ENCODE measurements around the gene SQSTM1. TPM values are rescaled to one million over a fixed set of nuclear protein-coding genes. Genes with fewer than 3 reads are reported as not detected.

The SQSTM1 gene
- total RNA-seq, 2 donors from 2014 or later = 375 to 469 TPM

DNA sequence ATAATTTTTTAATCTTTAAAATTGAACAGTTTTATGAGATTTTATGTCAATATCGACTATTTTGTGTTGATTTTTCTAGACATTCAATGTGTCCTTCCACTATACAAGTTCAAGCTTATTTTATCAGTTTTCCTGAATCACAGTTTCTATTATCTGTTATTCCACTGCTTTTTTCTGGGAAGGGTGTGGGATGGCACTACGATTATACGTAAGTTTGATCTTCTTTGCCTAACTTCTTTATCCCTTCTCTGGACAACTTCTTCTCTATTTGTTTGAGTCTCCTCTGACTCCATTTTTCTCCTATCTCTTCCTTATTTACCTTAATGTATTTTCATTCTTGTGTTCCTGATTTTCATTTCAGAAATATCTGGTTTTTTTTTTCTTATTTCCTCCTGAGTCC lies 62.5 kb downstream of the SQSTM1 start:
- H3K9me3 ChIP-seq = peaks cover 15% of the 10 kb centered on the region
- ATAC-seq (ENCODE audit: insufficient number of reproducible peaks, low FRiP score, low read depth) (no peak), DNase-seq (ENCODE audit: low spot score) (no peak)
- peaks cover 46% of the 10 kb centered on the region for H3K36me3 ChIP-seq
- no peak overlapping the region for H3K4me3 ChIP-seq
- H3K27ac ChIP-seq = no peak overlapping the region
- TF ChIP-seq, protein P1, sequence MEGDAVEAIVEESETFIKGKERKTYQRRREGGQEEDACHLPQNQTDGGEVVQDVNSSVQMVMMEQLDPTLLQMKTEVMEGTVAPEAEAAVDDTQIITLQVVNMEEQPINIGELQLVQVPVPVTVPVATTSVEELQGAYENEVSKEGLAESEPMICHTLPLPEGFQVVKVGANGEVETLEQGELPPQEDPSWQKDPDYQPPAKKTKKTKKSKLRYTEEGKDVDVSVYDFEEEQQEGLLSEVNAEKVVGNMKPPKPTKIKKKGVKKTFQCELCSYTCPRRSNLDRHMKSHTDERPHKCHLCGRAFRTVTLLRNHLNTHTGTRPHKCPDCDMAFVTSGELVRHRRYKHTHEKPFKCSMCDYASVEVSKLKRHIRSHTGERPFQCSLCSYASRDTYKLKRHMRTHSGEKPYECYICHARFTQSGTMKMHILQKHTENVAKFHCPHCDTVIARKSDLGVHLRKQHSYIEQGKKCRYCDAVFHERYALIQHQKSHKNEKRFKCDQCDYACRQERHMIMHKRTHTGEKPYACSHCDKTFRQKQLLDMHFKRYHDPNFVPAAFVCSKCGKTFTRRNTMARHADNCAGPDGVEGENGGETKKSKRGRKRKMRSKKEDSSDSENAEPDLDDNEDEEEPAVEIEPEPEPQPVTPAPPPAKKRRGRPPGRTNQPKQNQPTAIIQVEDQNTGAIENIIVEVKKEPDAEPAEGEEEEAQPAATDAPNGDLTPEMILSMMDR (IDR thresholded peaks at IDR 0.05) = no peak
- H3K27me3 ChIP-seq (replicated peaks; ENCODE audit: insufficient read depth) = no peaks in the 10 kb centered on the region
- no peaks in the 10 kb centered on the region for H3K4me1 ChIP-seq (ENCODE audit: control insufficient read depth in 1 of 2, low read depth in 2 of 2)

DNA sequence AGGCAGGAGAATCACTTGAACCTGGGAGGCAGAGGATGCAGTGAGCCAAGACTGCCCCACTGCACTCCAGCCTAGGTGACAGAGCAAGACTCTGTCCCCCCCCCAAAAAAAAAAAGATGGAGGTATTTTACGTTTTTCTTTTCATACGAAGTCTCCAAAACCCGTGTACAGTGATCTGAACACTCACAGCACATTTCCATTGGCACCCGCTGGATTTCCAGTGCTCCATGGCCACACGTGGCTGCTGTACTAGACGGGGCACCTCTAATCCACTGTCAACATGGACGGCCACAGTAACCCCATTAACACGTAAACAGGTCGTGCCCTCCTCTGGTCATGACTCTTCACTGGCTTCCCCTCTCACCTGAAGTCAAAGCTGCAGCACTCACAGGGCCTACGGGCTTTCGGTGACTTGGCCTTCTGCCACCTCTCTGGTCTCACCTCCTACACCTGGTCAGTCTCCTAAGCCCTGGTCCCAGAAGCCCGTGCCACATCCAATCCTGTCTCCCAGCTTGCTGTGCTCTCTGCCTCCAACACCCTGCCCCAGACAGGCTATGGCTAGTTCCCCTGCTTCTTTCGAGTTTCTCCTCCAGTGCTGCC lies 64.9 kb downstream of the SQSTM1 start:
- DNase-seq (ENCODE audit: low spot score) (no peak), ATAC-seq (ENCODE audit: insufficient number of reproducible peaks, low FRiP score, low read depth) (no peak)
- Histone ChIP-seq H3K9me3 (peaks cover 15% of the 10 kb centered on the region), H3K27me3 (replicated peaks; ENCODE audit: insufficient read depth) (no peaks in the 10 kb centered on the region), H3K27ac (no peak overlapping the region), H3K4me1 (ENCODE audit: control insufficient read depth in 1 of 2, low read depth in 2 of 2) (no peaks in the 10 kb centered on the region), H3K36me3 (peaks cover 45% of the 10 kb centered on the region), H3K4me3 (no peak overlapping the region)
- TF ChIP-seq, protein P1 (IDR thresholded peaks at IDR 0.05) = no peak

DNA sequence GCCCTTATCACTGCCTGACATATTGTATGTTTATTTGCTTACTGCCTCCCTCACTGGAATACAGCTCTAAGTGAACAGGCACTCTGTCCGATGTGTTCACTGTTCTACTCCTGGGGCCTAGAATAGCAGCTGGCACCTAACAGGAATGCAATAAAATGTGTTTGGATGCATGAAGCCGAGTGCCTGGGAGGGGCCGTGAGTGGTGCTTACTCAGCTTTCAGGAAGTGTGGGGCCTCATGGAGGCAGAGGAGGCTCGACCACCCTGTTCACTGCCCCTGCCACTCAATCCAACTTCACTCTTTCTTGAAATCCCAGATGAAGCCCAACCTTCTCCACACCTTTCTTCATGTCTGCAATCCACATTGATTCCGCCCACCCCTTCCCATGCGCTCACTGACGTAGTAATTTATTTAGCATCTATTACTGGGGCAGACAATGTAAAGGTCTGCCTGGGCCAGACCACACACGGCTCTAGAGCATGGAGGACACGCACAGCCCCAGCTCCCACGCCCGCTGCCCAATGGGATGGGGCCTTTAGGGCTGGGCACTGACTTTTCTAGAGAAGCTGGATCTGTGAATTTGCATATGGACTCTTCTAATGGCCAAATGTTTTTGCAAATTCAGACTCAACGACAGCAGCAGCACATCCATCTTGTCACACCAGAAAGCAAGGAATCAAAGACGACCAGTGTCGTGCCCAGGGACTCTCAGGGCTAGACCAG lies 65.6 kb downstream of the SQSTM1 start:
- TF ChIP-seq, protein P1 (IDR thresholded peaks at IDR 0.05) = no peak
- no peak overlapping the region for H3K27ac ChIP-seq
- H3K27me3 ChIP-seq (replicated peaks; ENCODE audit: insufficient read depth) = no peaks in the 10 kb centered on the region
- no peaks in the 10 kb centered on the region for H3K4me1 ChIP-seq (ENCODE audit: control insufficient read depth in 1 of 2, low read depth in 2 of 2)
- no peak for DNase-seq (ENCODE audit: low spot score)
- peaks cover 53% of the 10 kb centered on the region for H3K36me3 ChIP-seq
- peaks cover 15% of the 10 kb centered on the region for H3K9me3 ChIP-seq
- no peak overlapping the region for H3K4me3 ChIP-seq
- ATAC-seq (ENCODE audit: insufficient number of reproducible peaks, low FRiP score, low read depth) = no peak

DNA sequence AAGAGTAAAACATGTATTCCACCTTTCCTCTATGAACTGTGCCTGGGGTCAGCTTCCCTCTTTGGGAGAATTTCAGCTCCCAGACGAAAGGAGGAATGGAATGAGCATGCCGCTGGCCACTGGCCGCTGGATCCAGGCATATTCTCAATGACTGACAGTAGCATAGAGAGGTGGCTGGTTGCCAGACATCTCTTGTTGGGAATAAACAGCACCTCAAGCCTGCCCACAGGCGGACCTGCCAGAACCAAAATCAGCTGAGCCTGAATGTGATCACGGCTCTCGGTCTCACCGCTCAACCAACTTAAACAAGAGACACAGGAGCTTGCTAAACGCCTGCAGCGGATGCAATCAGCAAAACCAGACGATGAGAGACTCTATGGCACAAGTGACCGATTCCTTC lies 66.4 kb downstream of the SQSTM1 start:
- peaks cover 15% of the 10 kb centered on the region for H3K9me3 ChIP-seq
- peaks cover 60% of the 10 kb centered on the region for H3K36me3 ChIP-seq
- no peaks in the 10 kb centered on the region for H3K4me1 ChIP-seq (ENCODE audit: control insufficient read depth in 1 of 2, low read depth in 2 of 2)
- no peak overlapping the region for H3K4me3 ChIP-seq
- TF ChIP-seq, protein P1 (IDR thresholded peaks at IDR 0.05) = no peak
- H3K27me3 ChIP-seq (replicated peaks; ENCODE audit: insufficient read depth) = no peaks in the 10 kb centered on the region
- no peak for DNase-seq (ENCODE audit: low spot score)
- H3K27ac ChIP-seq = no peak overlapping the region
- ATAC-seq (ENCODE audit: insufficient number of reproducible peaks, low FRiP score, low read depth) = no peak

Other genes starting within 250 kb of the SQSTM1 start
- gene HNRNPH1, start 197.2 kb upstream of the SQSTM1 start, total RNA-seq = 100 to 1,000 TPM; 442 to 785 TPM
- gene CBY3, start 139.9 kb upstream of the SQSTM1 start, total RNA-seq = 1 to 10 TPM in 1 of 2 donors, not detected in 1; 1.4 TPM
- 100 to 1,000 TPM; 240 to 371 TPM for gene CANX, start 121.9 kb upstream of the SQSTM1 start, total RNA-seq
- 10 to 100 TPM; 22.9 to 38.1 TPM for gene MAML1, start 88.1 kb upstream of the SQSTM1 start, total RNA-seq
- gene LTC4S, start 26.9 kb upstream of the SQSTM1 start, total RNA-seq = 1 to 10 TPM; 4.9 to 6.6 TPM
- gene MGAT4B, start 14.0 kb upstream of the SQSTM1 start, total RNA-seq = 10 to 100 TPM; 66.5 to 87.7 TPM
- 10 to 100 TPM; 46.2 to 54.2 TPM for gene MRNIP, start 37.9 kb downstream of the SQSTM1 start, total RNA-seq
- 100 to 1,000 TPM in 1 of 2 donors, 10 to 100 TPM in 1; 91.9 to 104 TPM for gene TBC1D9B, start 87.0 kb downstream of the SQSTM1 start, total RNA-seq